BLaER1 treated with 17β-estradiol and CSF1 and Interleukin-3, amounts not matched to agents 10 nM and 100 nM (cell line): ENCODE results near the gene BACH2.

ENCODE experiments used
- H3K27ac ChIP-seq, 11 experiments: shearing (Covaris generic); formaldehyde crosslinking; 2 replicates each; pipeline ENCODE4 v1.8.1; 2022
- H3K27me3 ChIP-seq, 11 experiments: shearing (Covaris generic); formaldehyde crosslinking; 2 replicates each; pipeline ENCODE4 v1.8.1; 2022
- H3K36me3 ChIP-seq, 11 experiments: shearing (Covaris generic); formaldehyde crosslinking; 2 replicates each; pipeline ENCODE4 v1.8.1; 2022
- H3K4me1 ChIP-seq, 10 experiments: shearing (Covaris generic); formaldehyde crosslinking; 2 replicates each; pipeline ENCODE4 v1.8.1; 2022
- H3K4me2 ChIP-seq, 11 experiments: shearing (Covaris generic); formaldehyde crosslinking; 2 replicates each; pipeline ENCODE4 v1.8.1; 2022
- H3K4me3 ChIP-seq, 10 experiments: shearing (Covaris generic); formaldehyde crosslinking; 2 replicates each; pipeline ENCODE4 v1.8.1; 2022
- H3K9ac ChIP-seq, 11 experiments: shearing (Covaris generic); formaldehyde crosslinking; 2 replicates each; pipeline ENCODE4 v1.8.1; 2022
- H3K9me3 ChIP-seq, 11 experiments: shearing (Covaris generic); formaldehyde crosslinking; replicated peaks in 1 of 11; 2 replicates each; pipeline ENCODE4 v1.8.1; 2022
- H4K20me1 ChIP-seq, 11 experiments: shearing (Covaris generic); formaldehyde crosslinking; 2 replicates each; pipeline ENCODE4 v1.8.1; 2022
- Cebpa-rat ChIP-seq, 11 experiments: shearing (Covaris generic); IDR thresholded peaks; 2 replicates each; pipeline ENCODE4 v1.8.1; 2022

BACH2 gene

DNA sequence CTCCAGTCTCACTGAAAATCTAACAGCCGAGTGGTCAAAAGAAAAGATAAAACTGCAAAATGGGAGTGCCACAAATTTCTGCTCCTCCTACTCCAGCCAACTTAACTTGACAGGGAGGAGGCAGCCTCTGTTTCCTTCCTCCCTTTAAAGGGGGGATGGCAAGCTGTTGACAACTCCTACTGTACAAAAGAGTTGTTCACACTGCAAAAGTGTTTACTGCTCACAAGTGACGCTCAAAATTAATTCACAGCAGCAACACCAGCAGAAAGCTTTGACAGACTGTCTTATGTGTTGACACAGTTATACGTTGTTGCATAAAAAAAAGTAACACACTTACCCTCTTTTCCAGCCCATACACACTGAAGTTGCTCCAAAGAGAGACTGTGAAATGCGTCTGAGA, 169.8 kb downstream of the BACH2 start:
- Histone ChIP-seq H3K27ac (peak overlapping the region in 2 of 11 experiments; percentile 22 to 32; a peak in 2 of 22 replicates), H3K9me3 (no peaks in the 10 kb centered on the region), H3K4me2 (peak overlapping the region in 4 of 11 experiments; percentile 26 to 35 (median 28); a peak in 7 of 22 replicates), H3K36me3 (peaks cover 0 to 40% (median 0%) of the 10 kb centered on the region in 11 experiments; a peak in 5 of 22 replicates), H4K20me1 (peaks cover 0 to 48% (median 0%) of the 10 kb centered on the region in 11 experiments; a peak in 2 of 22 replicates), H3K4me3 (no peak overlapping the region), H3K9ac (no peak overlapping the region), H3K27me3 (no peaks in the 10 kb centered on the region), H3K4me1 (peaks cover 8 to 50% (median 18%) of the 10 kb centered on the region in 10 experiments; a peak in 17 of 20 replicates)
- no peak for TF ChIP-seq Cebpa-rat (IDR thresholded peaks at IDR 0.05)

DNA sequence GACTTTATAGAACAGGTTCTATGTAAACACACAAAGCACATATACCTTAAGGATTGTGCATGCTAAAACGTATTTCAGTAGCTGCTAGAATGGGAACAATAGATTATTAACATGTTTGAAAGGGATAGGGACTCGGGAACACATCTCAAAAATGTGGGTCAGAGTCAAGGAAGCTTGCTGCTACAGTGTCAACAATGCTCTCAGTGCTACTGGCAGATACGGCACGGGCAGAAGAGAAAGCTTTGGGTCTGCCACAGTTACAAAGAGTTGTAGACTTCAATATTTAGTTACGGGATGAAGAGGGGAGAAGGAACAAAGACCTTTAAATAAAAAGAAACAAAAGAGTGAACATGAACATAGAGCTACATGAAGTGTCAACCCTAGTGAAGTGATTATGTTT, 170.5 kb downstream of the BACH2 start:
- Histone ChIP-seq H3K9me3 (no peaks in the 10 kb centered on the region), H3K4me1 (peaks cover 10 to 48% (median 19%) of the 10 kb centered on the region in 10 experiments; a peak in 16 of 20 replicates), H3K27me3 (no peaks in the 10 kb centered on the region), H3K4me2 (0 out of 22 replicates have a peak overlapping the region, but pooled peaks of 1 of the 11 experiments have one; percentile 35), H4K20me1 (peaks cover 0 to 42% (median 0%) of the 10 kb centered on the region in 11 experiments; a peak in 2 of 22 replicates), H3K27ac (no peak overlapping the region), H3K36me3 (peaks cover 0 to 35% (median 0%) of the 10 kb centered on the region in 11 experiments; a peak in 5 of 22 replicates), H3K9ac (no peak overlapping the region), H3K4me3 (no peak overlapping the region)
- no peak for TF ChIP-seq Cebpa-rat (IDR thresholded peaks at IDR 0.05)

DNA sequence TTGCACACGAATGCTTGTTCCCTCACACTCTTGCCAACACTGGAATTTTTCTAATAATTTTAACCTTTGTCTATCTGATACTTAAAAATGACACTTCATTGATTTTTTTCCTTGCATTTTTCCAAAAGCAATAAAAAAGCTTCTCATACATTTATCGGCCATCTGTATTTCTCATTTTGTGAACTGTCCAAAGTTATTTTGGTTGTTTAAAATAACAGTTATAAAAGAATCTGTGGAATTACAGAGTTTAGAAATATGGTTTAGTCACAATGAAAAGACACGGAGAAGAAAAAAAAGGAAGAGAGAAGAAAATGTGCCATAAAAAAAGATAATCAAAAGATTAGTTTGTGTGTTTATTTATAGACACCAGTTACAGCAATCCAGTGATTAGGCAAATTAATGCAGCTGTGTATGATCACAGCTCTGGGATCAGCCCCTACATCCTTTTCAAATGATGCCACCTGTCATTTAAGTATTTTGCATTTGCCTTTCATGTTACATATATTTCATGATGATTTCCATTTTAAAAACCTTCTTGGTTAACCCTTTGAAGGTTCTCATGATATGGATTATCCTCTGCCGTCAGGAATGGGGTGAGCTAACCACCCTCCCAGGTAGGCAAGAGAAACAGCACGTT, 171.7 kb downstream of the BACH2 start:
- Histone ChIP-seq H3K4me3 (no peak overlapping the region), H3K4me1 (peaks cover 10 to 47% (median 19%) of the 10 kb centered on the region in 10 experiments; a peak in 16 of 20 replicates), H4K20me1 (peaks cover 0 to 32% (median 0%) of the 10 kb centered on the region in 11 experiments; a peak in 2 of 22 replicates), H3K9me3 (no peaks in the 10 kb centered on the region), H3K36me3 (peaks cover 0 to 25% (median 0%) of the 10 kb centered on the region in 11 experiments; a peak in 5 of 22 replicates), H3K27me3 (no peaks in the 10 kb centered on the region), H3K4me2 (peak overlapping the region in 3 of 11 experiments; percentile 5 to 12 (median 11); a peak in 1 of 22 replicates), H3K9ac (no peak overlapping the region), H3K27ac (peak overlapping the region in 1 of 11 experiments; percentile 11; a peak in 1 of 22 replicates)
- TF ChIP-seq Cebpa-rat (IDR thresholded peaks at IDR 0.05), result no peak

DNA sequence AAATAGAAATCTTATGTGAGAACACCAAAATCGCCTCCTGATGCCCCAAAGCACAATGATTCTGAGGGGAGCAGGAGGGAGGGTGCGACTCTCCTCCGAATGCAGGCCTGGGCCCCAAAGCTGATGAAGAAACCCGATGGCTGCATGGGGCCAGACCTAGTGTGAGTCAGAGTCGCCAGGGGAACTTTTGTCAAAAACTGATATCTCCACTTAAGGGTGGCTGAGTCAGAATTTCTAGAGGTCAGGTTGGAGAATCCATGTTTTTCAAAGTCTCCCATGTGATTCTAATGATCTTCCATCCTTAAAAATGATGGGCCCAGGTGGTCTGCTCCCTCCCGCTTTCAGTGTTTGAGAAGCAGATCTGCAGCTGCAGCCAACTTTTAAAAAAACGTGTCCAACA, 172.8 kb downstream of the BACH2 start:
- Histone ChIP-seq H3K4me1 (peaks cover 10 to 47% (median 19%) of the 10 kb centered on the region in 10 experiments; a peak in 16 of 20 replicates), H3K4me2 (no peak overlapping the region)

GRCh38 chr6:90121982-90122381, 174.7 kb downstream of the BACH2 start:
- no peak for TF ChIP-seq Cebpa-rat (IDR thresholded peaks at IDR 0.05)
- Histone ChIP-seq H4K20me1 (peaks cover 0 to 18% (median 0%) of the 10 kb centered on the region in 11 experiments; a peak in 2 of 22 replicates), H3K27ac (peak overlapping the region in 7 of 11 experiments; percentile 28 to 51 (median 34); a peak in 9 of 22 replicates), H3K4me1 (peaks cover 4 to 40% (median 16%) of the 10 kb centered on the region in 10 experiments; a peak in 16 of 20 replicates), H3K36me3 (peaks cover 0 to 24% (median 0%) of the 10 kb centered on the region in 11 experiments; a peak in 6 of 22 replicates), H3K27me3 (no peaks in the 10 kb centered on the region), H3K9ac (no peak overlapping the region), H3K4me3 (no peak overlapping the region), H3K4me2 (peak overlapping the region in 10 of 11 experiments; percentile 10 to 48 (median 27); a peak in 13 of 22 replicates), H3K9me3 (peaks cover 0 to 6% (median 2%) of the 10 kb centered on the region in 11 experiments; a peak in 8 of 22 replicates)

More for the DNA sequence above, 172.8 kb downstream of the BACH2 start:
- Histone ChIP-seq H3K27ac (no peak overlapping the region), H3K4me3 (no peak overlapping the region), H4K20me1 (peaks cover 0 to 29% (median 0%) of the 10 kb centered on the region in 11 experiments; a peak in 2 of 22 replicates), H3K27me3 (no peaks in the 10 kb centered on the region), H3K36me3 (peaks cover 0 to 27% (median 0%) of the 10 kb centered on the region in 11 experiments; a peak in 5 of 22 replicates), H3K9me3 (no peaks in the 10 kb centered on the region), H3K9ac (no peak overlapping the region)
- no peak for TF ChIP-seq Cebpa-rat (IDR thresholded peaks at IDR 0.05)

DNA sequence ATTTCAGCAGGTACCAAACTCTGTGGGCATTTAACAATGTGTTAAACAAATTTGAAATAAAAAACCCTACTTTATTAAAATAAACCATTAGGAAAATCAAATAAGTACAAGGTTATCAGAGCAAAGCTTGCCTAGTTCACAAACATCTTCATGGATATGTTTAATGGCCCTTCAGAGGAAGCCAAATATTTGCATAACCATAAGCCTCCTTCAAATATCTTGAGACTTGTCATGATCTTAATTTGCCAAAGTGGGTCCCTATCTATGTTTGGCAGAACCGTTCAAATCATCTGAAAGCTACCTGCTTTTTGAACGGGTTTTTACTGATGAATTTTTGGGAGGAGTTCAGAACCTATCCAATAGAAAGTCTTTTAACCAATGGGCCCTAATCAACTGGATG, 176.3 kb downstream of the BACH2 start:
- TF ChIP-seq Cebpa-rat (IDR thresholded peaks at IDR 0.05), result no peak
- Histone ChIP-seq H4K20me1 (peaks cover 0 to 10% (median 0%) of the 10 kb centered on the region in 11 experiments; a peak in 2 of 22 replicates), H3K27ac (no peak overlapping the region), H3K4me3 (no peak overlapping the region), H3K36me3 (peaks cover 0 to 29% (median 0%) of the 10 kb centered on the region in 11 experiments; a peak in 6 of 22 replicates), H3K9ac (no peak overlapping the region), H3K9me3 (peaks cover 0 to 22% (median 14%) of the 10 kb centered on the region in 11 experiments; a peak in 15 of 22 replicates), H3K4me2 (no peak overlapping the region), H3K4me1 (peaks cover 0 to 24% (median 15%) of the 10 kb centered on the region in 10 experiments; a peak in 15 of 20 replicates), H3K27me3 (no peaks in the 10 kb centered on the region)

DNA sequence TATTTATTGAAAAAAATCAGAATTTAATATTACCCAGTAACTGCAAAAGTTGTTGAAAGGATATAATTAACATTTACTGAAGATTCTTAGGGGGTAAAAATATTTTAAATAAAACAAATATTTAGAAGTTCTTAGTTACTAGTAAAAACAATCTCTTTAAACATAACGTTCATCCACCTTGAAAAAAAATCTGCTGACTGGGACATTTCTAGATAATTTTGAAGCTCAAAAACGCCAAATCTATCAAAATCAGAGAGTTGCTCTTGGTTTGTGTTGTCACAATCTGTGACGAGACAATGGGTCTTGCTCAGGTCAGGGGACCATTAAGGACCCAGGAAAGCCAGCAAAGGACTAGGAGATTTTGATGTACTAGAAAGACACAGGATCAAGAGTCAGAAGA, 177.0 kb downstream of the BACH2 start:
- Histone ChIP-seq H3K9ac (no peak overlapping the region), H3K27ac (no peak overlapping the region), H3K4me2 (no peak overlapping the region), H3K27me3 (no peaks in the 10 kb centered on the region), H4K20me1 (peaks cover 0 to 7% (median 0%) of the 10 kb centered on the region in 11 experiments; a peak in 1 of 22 replicates), H3K36me3 (peaks cover 0 to 25% (median 0%) of the 10 kb centered on the region in 11 experiments; a peak in 6 of 22 replicates), H3K9me3 (peaks cover 3 to 29% (median 19%) of the 10 kb centered on the region in 11 experiments; a peak in 19 of 22 replicates), H3K4me1 (peaks cover 0 to 17% (median 13%) of the 10 kb centered on the region in 10 experiments; a peak in 14 of 20 replicates), H3K4me3 (no peak overlapping the region)
- TF ChIP-seq Cebpa-rat (IDR thresholded peaks at IDR 0.05), result no peak

DNA sequence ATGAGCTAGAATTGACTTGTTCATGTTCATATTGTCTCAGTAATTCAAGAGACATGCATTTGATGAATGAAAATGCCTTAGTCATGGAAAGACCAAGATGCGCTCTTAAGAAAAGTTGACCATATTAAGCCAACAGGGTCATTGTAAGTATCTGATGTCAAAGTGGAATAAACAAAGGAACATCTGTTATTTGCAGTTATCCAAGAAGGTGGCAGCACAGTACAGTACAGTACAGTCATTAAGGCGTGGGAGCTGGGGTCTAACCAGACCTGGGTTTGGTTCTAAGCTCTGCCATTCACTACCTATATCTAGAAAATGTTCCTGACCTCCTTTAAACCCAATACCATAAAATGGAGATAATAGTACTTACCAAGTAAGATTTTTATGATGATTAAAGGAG, 178.1 kb downstream of the BACH2 start:
- Histone ChIP-seq H3K9me3 (peaks cover 14 to 40% (median 30%) of the 10 kb centered on the region in 11 experiments), H3K27ac (no peak overlapping the region), H3K4me1 (peaks cover 0 to 17% (median 13%) of the 10 kb centered on the region in 10 experiments; a peak in 14 of 20 replicates), H3K4me2 (no peak overlapping the region), H3K9ac (no peak overlapping the region), H3K4me3 (no peak overlapping the region), H3K36me3 (peaks cover 0 to 30% (median 0%) of the 10 kb centered on the region in 11 experiments; a peak in 6 of 22 replicates), H4K20me1 (peaks cover 0 to 13% (median 0%) of the 10 kb centered on the region in 11 experiments; a peak in 1 of 22 replicates), H3K27me3 (no peaks in the 10 kb centered on the region)
- TF ChIP-seq Cebpa-rat (IDR thresholded peaks at IDR 0.05), result no peak
